ENCODE data around the gene DSE.

DNA sequence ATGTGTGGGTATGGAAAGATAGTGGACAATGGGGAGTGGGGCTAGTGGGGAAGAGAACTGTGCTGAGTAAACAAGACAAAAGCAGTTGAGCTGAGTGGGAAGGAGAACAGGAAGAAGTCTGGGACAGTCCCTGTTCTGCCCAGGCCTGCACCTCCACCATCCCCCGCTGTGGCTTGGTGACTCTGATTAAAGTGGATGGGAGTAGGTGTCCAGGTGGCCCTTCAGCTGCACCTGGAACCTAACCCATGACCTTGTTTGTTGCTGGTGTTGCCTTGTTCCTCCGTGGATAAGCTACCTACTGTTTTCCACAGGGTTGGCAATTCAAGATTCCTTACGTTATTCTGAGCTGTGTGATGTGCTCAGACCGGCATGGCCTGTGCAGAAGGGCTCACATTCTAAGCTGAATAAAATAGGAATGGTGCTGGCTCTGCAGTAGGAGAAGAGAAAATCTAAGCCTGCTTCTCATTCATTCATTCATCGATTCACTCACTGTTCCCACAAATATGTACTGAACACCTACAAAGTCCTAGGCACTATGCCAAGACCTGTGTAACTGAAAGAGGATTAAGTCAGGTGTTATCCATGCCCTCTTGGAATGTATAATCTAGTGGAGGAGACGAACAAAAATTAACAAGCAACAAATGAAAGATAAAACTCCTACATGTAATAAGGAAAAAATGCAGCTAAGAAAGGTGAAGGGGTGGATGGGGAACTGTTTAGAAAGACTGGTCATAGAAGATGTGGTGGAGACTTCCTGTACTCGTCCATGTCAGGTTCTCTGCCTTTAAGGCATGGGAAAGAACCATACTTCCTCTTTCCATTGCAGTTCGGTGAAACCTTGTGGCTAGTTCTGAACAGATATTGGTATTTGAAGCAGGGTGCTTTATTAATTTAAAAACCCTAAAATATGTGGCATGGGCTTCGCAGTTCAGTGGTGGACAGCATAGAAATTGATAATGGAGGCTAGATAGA, 80.3 kb downstream of the DSE start:
- TF ChIP-seq CTCF (conservative IDR thresholded peaks at IDR 0.05): no peak
- no peak for TF ChIP-seq ZFX (IDR thresholded peaks at IDR 0.05)

Data from C4-2B (cell line).